ENCODE data around the gene RBFOX2. TPM values are rescaled to one million over a fixed set of nuclear protein-coding genes. Genes with fewer than 3 reads are reported as not detected.

The RBFOX2 gene
- total and polyA plus RNA-seq, 4 donors, result 14.2 to 53.6 (median 25.6) TPM

DNA sequence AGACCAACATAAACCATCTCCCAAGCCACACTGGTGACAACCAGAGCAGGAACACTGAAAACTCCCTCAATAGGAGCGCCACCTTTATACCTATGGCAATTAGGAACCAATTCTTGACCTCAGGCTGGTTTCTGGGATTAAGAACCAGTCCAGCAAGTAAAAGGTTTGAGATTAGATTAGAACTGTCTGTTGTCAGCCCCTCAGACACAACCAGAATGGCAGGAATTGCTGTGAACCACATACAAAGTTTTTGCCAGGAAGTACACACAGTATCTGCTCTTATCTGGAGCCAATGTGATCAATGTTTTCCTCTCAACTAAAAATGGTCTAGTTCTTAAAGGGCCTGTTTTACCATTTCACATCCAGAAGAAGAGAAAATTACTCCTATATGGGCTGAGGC lies 55.2 kb downstream of the RBFOX2 start (continued):
- TF ChIP-seq YY1 (IDR thresholded peaks at IDR 0.05), result no peak
- TF ChIP-seq EGR1 (IDR thresholded peaks at IDR 0.05; ENCODE audit: low read depth in 2 of 2), result no peak
- no peak for TF ChIP-seq FOXA1 (IDR thresholded peaks at IDR 0.05)
- TF ChIP-seq SP1 (IDR thresholded peaks at IDR 0.05), result no peak
- TF ChIP-seq, protein P1, sequence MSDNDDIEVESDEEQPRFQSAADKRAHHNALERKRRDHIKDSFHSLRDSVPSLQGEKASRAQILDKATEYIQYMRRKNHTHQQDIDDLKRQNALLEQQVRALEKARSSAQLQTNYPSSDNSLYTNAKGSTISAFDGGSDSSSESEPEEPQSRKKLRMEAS (IDR thresholded peaks at IDR 0.05), result no peak

DNA sequence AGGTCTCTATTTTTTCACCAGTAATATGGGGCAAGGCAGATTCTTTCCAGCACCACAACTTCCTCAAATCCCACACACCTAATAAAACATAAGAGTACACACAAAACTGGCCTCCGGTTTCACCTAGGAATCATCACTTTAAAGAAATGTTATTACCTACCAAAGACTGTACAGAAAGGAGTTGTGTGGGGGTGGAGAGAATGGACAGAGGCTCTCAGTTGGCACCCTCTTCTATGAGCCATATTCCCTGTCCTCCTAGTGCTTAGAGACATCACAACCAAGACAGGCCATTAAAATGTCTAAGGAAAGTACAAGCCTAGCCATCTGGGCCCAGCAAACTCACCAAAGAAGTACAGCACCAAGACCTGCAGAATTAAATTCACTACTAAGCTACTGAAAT lies 56.1 kb downstream of the RBFOX2 start:
- Histone ChIP-seq H3K27me3 (ENCODE audit: control insufficient read depth in 4 of 4, insufficient read depth in 4 of 4, low read length in 3 of 4) (no peaks in the 10 kb centered on the region), H3K4me3 (ENCODE audit: low read depth in 1 of 3, low read length in 3 of 3) (no peak overlapping the region), H3K27ac (ENCODE audit: low read depth in 1 of 2, low read length in 2 of 2) (no peak overlapping the region), H3K9me3 (ENCODE audit: control insufficient read depth in 4 of 4, low read length in 3 of 4) (no peaks in the 10 kb centered on the region), H3K4me1 (ENCODE audit: control insufficient read depth in 4 of 4, insufficient read depth in 4 of 4, low read length in 3 of 4) (peaks cover 9 to 32% (median 22%) of the 10 kb centered on the region in 4 donors), H3K9ac (ENCODE audit: low read depth in 1 of 2, low read length in 2 of 2) (no peak overlapping the region), H3K36me3 (ENCODE audit: control insufficient read depth in 4 of 4, insufficient read depth in 3 of 4, low read depth in 1 of 4, low read length in 3 of 4) (peaks cover 0 to 1% (median 0%) of the 10 kb centered on the region in 4 donors)
- TF ChIP-seq YY1 (IDR thresholded peaks at IDR 0.05) (no peak), RXRA (IDR thresholded peaks at IDR 0.05) (no peak), FOXA1 (IDR thresholded peaks at IDR 0.05) (no peak), TAF1 (conservative IDR thresholded peaks at IDR 0.05) (no peak), EGR1 (IDR thresholded peaks at IDR 0.05; ENCODE audit: low read depth in 2 of 2) (no peak), RAD21 (IDR thresholded peaks at IDR 0.05) (no peak), HNF4G (IDR thresholded peaks at IDR 0.05) (no peak), FOXA2 (IDR thresholded peaks at IDR 0.05) (no peak), GABPA (IDR thresholded peaks at IDR 0.05 in 1 of 2, conservative IDR thresholded peaks at IDR 0.05 in 1 of 2) (no peak), NR2F2 (IDR thresholded peaks at IDR 0.05) (no peak), SP1 (IDR thresholded peaks at IDR 0.05) (no peak)
- TF ChIP-seq, protein P2, sequence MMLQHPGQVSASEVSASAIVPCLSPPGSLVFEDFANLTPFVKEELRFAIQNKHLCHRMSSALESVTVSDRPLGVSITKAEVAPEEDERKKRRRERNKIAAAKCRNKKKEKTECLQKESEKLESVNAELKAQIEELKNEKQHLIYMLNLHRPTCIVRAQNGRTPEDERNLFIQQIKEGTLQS (IDR thresholded peaks at IDR 0.05), result no peak
- TF ChIP-seq, protein P3, sequence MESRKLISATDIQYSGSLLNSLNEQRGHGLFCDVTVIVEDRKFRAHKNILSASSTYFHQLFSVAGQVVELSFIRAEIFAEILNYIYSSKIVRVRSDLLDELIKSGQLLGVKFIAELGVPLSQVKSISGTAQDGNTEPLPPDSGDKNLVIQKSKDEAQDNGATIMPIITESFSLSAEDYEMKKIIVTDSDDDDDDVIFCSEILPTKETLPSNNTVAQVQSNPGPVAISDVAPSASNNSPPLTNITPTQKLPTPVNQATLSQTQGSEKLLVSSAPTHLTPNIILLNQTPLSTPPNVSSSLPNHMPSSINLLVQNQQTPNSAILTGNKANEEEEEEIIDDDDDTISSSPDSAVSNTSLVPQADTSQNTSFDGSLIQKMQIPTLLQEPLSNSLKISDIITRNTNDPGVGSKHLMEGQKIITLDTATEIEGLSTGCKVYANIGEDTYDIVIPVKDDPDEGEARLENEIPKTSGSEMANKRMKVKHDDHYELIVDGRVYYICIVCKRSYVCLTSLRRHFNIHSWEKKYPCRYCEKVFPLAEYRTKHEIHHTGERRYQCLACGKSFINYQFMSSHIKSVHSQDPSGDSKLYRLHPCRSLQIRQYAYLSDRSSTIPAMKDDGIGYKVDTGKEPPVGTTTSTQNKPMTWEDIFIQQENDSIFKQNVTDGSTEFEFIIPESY (IDR thresholded peaks at IDR 0.05), result no peak
- TF ChIP-seq, protein P4, sequence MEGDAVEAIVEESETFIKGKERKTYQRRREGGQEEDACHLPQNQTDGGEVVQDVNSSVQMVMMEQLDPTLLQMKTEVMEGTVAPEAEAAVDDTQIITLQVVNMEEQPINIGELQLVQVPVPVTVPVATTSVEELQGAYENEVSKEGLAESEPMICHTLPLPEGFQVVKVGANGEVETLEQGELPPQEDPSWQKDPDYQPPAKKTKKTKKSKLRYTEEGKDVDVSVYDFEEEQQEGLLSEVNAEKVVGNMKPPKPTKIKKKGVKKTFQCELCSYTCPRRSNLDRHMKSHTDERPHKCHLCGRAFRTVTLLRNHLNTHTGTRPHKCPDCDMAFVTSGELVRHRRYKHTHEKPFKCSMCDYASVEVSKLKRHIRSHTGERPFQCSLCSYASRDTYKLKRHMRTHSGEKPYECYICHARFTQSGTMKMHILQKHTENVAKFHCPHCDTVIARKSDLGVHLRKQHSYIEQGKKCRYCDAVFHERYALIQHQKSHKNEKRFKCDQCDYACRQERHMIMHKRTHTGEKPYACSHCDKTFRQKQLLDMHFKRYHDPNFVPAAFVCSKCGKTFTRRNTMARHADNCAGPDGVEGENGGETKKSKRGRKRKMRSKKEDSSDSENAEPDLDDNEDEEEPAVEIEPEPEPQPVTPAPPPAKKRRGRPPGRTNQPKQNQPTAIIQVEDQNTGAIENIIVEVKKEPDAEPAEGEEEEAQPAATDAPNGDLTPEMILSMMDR (IDR thresholded peaks at IDR 0.05; ENCODE audit: low read depth, low read length, missing input control), result no peak
- TF ChIP-seq, protein P5, sequence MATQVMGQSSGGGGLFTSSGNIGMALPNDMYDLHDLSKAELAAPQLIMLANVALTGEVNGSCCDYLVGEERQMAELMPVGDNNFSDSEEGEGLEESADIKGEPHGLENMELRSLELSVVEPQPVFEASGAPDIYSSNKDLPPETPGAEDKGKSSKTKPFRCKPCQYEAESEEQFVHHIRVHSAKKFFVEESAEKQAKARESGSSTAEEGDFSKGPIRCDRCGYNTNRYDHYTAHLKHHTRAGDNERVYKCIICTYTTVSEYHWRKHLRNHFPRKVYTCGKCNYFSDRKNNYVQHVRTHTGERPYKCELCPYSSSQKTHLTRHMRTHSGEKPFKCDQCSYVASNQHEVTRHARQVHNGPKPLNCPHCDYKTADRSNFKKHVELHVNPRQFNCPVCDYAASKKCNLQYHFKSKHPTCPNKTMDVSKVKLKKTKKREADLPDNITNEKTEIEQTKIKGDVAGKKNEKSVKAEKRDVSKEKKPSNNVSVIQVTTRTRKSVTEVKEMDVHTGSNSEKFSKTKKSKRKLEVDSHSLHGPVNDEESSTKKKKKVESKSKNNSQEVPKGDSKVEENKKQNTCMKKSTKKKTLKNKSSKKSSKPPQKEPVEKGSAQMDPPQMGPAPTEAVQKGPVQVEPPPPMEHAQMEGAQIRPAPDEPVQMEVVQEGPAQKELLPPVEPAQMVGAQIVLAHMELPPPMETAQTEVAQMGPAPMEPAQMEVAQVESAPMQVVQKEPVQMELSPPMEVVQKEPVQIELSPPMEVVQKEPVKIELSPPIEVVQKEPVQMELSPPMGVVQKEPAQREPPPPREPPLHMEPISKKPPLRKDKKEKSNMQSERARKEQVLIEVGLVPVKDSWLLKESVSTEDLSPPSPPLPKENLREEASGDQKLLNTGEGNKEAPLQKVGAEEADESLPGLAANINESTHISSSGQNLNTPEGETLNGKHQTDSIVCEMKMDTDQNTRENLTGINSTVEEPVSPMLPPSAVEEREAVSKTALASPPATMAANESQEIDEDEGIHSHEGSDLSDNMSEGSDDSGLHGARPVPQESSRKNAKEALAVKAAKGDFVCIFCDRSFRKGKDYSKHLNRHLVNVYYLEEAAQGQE (IDR thresholded peaks at IDR 0.05), result no peak
- TF ChIP-seq, protein P1 (IDR thresholded peaks at IDR 0.05), result no peak
- WGBS, result 76% methylated on average over 1 of the region's 1 CpG
- no peak for DNase-seq (ENCODE audit: low spot score)
